Mucosa of descending colon (tissue), 3 donors: ENCODE results near the gene PCTP. TPM values are rescaled to one million over a fixed set of nuclear protein-coding genes. Genes with fewer than 3 reads are reported as not detected.

Experiments used
- ATAC-seq: fragments of 200-7000 bp; cut with Tn5 transposase; one replicate; pipeline ENCODE4 v1.9.1; 2020; ENCODE audit warnings: mild to moderate bottlenecking, moderate library complexity
- DNase-seq, 3 donors: peaks; one replicate each; pipeline ENCODE4 v3.0.0-alpha.2; 2020
- H3K36me3 ChIP-seq: fragments of 200-600 bp; one replicate; pipeline ENCODE4 v1.8.0; 2021; ENCODE audit warnings: low read depth, mild to moderate bottlenecking
- H3K4me1 ChIP-seq: fragments of 200-600 bp; one replicate; pipeline ENCODE4 v1.8.0; 2021; ENCODE audit warnings: low read depth, mild to moderate bottlenecking
- H3K4me3 ChIP-seq: fragments of 200-600 bp; one replicate; pipeline ENCODE4 v1.8.0; 2021; ENCODE audit warnings: mild to moderate bottlenecking
- H3K9me3 ChIP-seq: fragments of 200-600 bp; one replicate; pipeline ENCODE4 v1.8.0; 2021; ENCODE audit warnings: mild to moderate bottlenecking
- CTCF ChIP-seq: fragments of 200-600 bp; IDR thresholded peaks from one replicate; pipeline ENCODE4 v1.8.0; 2022; ENCODE audit warnings: antibody characterized with exemption, mild to moderate bottlenecking
- intact Hi-C, 2 donors: fragments of 100-400 bp; cut with DNase I in 1 of 2; cut with micrococcal nuclease in 1 of 2; formaldehyde crosslinking; loops; one replicate each; pipeline versions ENCODE4 v1.11.0 to v1.11.1; 2022; cut with DNase I, micrococcal nuclease
- total RNA-seq, 3 donors: library from RNA; stranded (reverse); fragmentation: NEBNext Ultra II Directional in 2 of 3; extraction: Animal tissue kit (Norgen Biotek cat#: 25700) in 2 of 3; gene quantifications; one replicate each; pipeline versions ENCODE4 v1.2.1 to v1.2.4, GENCODE V29; 2021 to 2023
- donor health status: DM: no; HTN: no; CAD: no; lungs with moderate emphysema.
- donor health status: DM: no; HTN: no; CAD: no.
- donor health status: DM: no; HTN: yes; CAD: no.

The PCTP gene
- total RNA-seq, 3 donors from 2014 or later = 25.8 to 41.2 (median 28.6) TPM

GRCh38 chr17:55765472-55765871 lies 14.6 kb downstream of the PCTP start:
- peaks cover 4% of the 10 kb centered on the region for H3K4me1 ChIP-seq
- intact Hi-C loops = no loop called here
- H3K9me3 ChIP-seq = no peaks in the 10 kb centered on the region
- ATAC-seq (no peak), DNase-seq (no peak)
- no peak overlapping the region for H3K4me3 ChIP-seq
- no peaks in the 10 kb centered on the region for H3K36me3 ChIP-seq
- no peak for TF ChIP-seq CTCF

- Histone ChIP-seq H3K36me3 (no peaks in the 10 kb centered on the region), H3K4me3 (no peak overlapping the region), H3K9me3 (no peaks in the 10 kb centered on the region), H3K4me1 (no peaks in the 10 kb centered on the region)
- intact Hi-C loops = no loop called here
- TF ChIP-seq CTCF = no peak
- no peak for ATAC-seq
- no peak for DNase-seq
Observed at GRCh38 chr17:55768936-55769624, 18.2 kb downstream of the PCTP start.

- intact Hi-C loops = no loop called here
Observed at GRCh38 chr17:55769625-55770000, 18.8 kb downstream of the PCTP start.

DNA sequence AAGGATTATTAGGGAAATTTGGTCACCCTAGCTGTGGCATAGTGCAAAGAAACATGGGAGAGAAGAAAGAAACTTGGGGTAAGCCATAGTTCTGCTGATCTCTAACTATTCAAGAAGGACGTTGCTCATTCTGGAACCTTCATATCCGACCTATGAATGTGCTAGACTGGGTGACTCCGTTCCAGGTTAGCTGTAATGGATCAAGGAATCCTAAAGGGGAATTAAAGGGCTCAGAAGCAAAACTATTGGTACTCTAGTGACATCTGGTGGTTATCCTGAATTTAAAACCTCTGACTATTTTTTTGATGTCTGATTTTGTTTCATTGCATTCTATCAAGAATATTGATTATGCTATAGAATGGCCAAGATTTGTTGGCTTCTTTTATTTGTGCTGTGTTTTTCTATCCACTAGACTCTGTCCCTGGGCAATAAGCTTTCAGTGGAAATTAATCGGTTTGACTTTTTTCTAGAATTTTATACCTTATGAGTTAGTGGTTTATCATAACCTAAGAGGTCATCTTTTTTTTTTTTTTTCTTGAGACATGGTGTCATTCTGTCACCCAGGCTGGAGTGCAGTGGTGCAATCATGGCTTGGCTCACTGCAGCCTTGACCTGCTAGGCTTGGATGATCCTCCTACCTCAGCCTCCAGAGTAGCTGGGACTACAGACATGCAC lies 19.5 kb downstream of the PCTP start:
- no peak overlapping the region for H3K4me3 ChIP-seq
- no peaks in the 10 kb centered on the region for H3K4me1 ChIP-seq
- no peaks in the 10 kb centered on the region for H3K36me3 ChIP-seq
- intact Hi-C loops = loop anchor here (5.0 kb wide), 1 partner anchor 243 kb away; no protein-coding TSS in a partner anchor
- TF ChIP-seq CTCF = no peak
- no peaks in the 10 kb centered on the region for H3K9me3 ChIP-seq
- ATAC-seq (peak; percentile 66), DNase-seq (no peak)

More at GRCh38 chr17:55769625-55770000, 18.8 kb downstream of the PCTP start:
- Histone ChIP-seq H3K4me3 (no peak overlapping the region), H3K4me1 (no peaks in the 10 kb centered on the region), H3K9me3 (no peaks in the 10 kb centered on the region), H3K36me3 (no peaks in the 10 kb centered on the region)
- peak; percentile 17 for ATAC-seq
- no peak for DNase-seq
- TF ChIP-seq CTCF = no peak

GRCh38 chr17:55772086-55772485 lies 21.2 kb downstream of the PCTP start:
- H3K4me1 ChIP-seq = no peaks in the 10 kb centered on the region
- DNase-seq (no peak), ATAC-seq (no peak)
- H3K4me3 ChIP-seq = no peak overlapping the region
- H3K9me3 ChIP-seq = no peaks in the 10 kb centered on the region
- intact Hi-C loops = loop anchor here (5.0 kb wide), 1 partner anchor 245 kb away; no protein-coding TSS in a partner anchor
- no peaks in the 10 kb centered on the region for H3K36me3 ChIP-seq
- no peak for TF ChIP-seq CTCF
